Uterus (tissue), 4 donors: ENCODE measurements around the gene CPNE7. TPM values are rescaled to one million over a fixed set of nuclear protein-coding genes. Genes with fewer than 3 reads are reported as not detected.

Experiments used
- DNase-seq, 2 donors: peaks; one replicate each; pipeline ENCODE4 v3.0.0-alpha.2; 2019 to 2020
- H3K27ac ChIP-seq, 2 donors: fragments of 200-600 bp; sonication (generic); 1 replicate in 1 of 2; 2 replicates in 1 of 2; pipeline ENCODE4 v1.5.1; 2016 to 2018
- H3K27me3 ChIP-seq, 2 donors: fragments of 200-600 bp; sonication (generic); one replicate each; pipeline ENCODE4 v1.5.1; 2018 to 2019; ENCODE audit warnings: control low read depth in 1 of 2
- H3K36me3 ChIP-seq, 2 donors: fragments of 200-600 bp; sonication (generic); one replicate each; pipeline ENCODE4 v1.5.1; 2019; ENCODE audit warnings: control low read depth in 1 of 2
- H3K4me1 ChIP-seq, 2 donors: fragments of 200-600 bp; sonication (generic); one replicate each; pipeline ENCODE4 v1.5.1; 2018 to 2019; ENCODE audit warnings: control low read depth in 1 of 2
- H3K4me3 ChIP-seq, 2 donors: fragments of 200-600 bp; sonication (generic); 1 replicate in 1 of 2; 2 replicates in 1 of 2; pipeline ENCODE4 v1.5.1; 2018 to 2019; ENCODE audit warnings: mild to moderate bottlenecking in 1 of 2
- H3K9me3 ChIP-seq, 2 donors: fragments of 200-600 bp; sonication (generic); one replicate each; pipeline ENCODE4 v1.5.1; 2019; ENCODE audit warnings: control low read depth in 1 of 2
- CTCF ChIP-seq, 4 experiments: fragments of 200-600 bp in 2 of 4; fragments of 450-650 bp in 2 of 4; sonication (generic) in 2 of 4; IDR thresholded peaks; one replicate each; pipeline ENCODE4 v1.5.1; 2016 to 2019; ENCODE audit warnings: antibody characterized with exemption in 4 of 4, mild to moderate bottlenecking in 2 of 4, moderate library complexity in 1 of 4
- POLR2A ChIP-seq, 2 donors: fragments of 450-650 bp; IDR thresholded peaks; one replicate each; pipeline ENCODE4 v1.6.1; 2016; ENCODE audit warnings: antibody characterized with exemption in 2 of 2, mild to moderate bottlenecking in 1 of 2, moderate library complexity in 1 of 2
- intact Hi-C: fragments of 100-400 bp; cut with DNase I; formaldehyde crosslinking; loops from one replicate; pipeline ENCODE4 v1.15.1; 2023; ENCODE audit warnings: low total_unique reads
- total RNA-seq, 4 donors: library from RNA; depleted of rRNA in 3 of 4; stranded (reverse); fragments of >200 nt in 3 of 4; gene quantifications; one replicate each; pipeline versions ENCODE4 v1.1.0 to v1.2.4, GENCODE V29; 2014 to 2023
- donor health status: DM: yes; HTN: yes; CAD: no.

CPNE7 gene
- total RNA-seq, 4 donors from 2014 or later = 0.14 to 0.85 TPM; not detected in 2

GRCh38 chr16:89540557-89540956, 35.0 kb upstream of the CPNE7 start:
- intact Hi-C loops = no loop called here
- no peak for DNase-seq
- H3K4me1 ChIP-seq = no peaks in the 10 kb centered on the region
- H3K9me3 ChIP-seq = no peaks in the 10 kb centered on the region
- no peak for TF ChIP-seq POLR2A (IDR thresholded peaks at IDR 0.05)
- no peak for TF ChIP-seq CTCF (IDR thresholded peaks at IDR 0.05)
- H3K27me3 ChIP-seq = no peaks in the 10 kb centered on the region
- H3K27ac ChIP-seq = no peak overlapping the region
- H3K36me3 ChIP-seq = no peaks in the 10 kb centered on the region
- no peak overlapping the region for H3K4me3 ChIP-seq

DNA sequence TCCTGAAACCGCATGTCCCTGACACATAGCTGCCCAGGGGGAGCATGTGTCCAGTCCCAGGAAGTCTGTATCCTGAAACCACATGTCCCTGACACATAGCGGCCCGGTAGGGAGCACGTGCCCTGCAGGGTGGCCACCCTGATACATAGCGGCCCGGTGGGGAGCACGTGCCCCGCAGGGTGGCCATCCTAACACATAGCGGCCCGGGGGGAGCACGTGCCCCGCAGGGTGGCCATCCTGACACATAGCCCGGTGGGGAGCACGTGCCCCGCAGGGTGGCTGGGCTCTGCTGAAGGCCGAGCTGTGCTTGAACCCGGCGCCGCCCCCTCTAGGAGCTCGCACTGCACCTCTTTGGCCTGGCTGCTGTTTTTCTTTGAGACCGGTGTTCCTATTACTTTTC, 33.8 kb upstream of the CPNE7 start:
- Histone ChIP-seq H3K27ac (no peak overlapping the region), H3K36me3 (no peaks in the 10 kb centered on the region)

GRCh38 chr16:89544113-89544512, 31.4 kb upstream of the CPNE7 start:
- TF ChIP-seq POLR2A (IDR thresholded peaks at IDR 0.05) (no peak), CTCF (IDR thresholded peaks at IDR 0.05) (no peak)
- intact Hi-C loops = no loop called here
- no peaks in the 10 kb centered on the region for H3K9me3 ChIP-seq
- H3K4me1 ChIP-seq = no peaks in the 10 kb centered on the region
- no peak for DNase-seq
- no peak overlapping the region for H3K4me3 ChIP-seq
- H3K27me3 ChIP-seq = no peaks in the 10 kb centered on the region
- no peak overlapping the region for H3K27ac ChIP-seq
- H3K36me3 ChIP-seq = no peaks in the 10 kb centered on the region

More for the DNA sequence above, 33.8 kb upstream of the CPNE7 start:
- Histone ChIP-seq H3K9me3 (no peaks in the 10 kb centered on the region), H3K4me1 (no peaks in the 10 kb centered on the region), H3K4me3 (no peak overlapping the region), H3K27me3 (no peaks in the 10 kb centered on the region)
- intact Hi-C loops = no loop called here
- no peak for DNase-seq
- TF ChIP-seq POLR2A (IDR thresholded peaks at IDR 0.05) (no peak), CTCF (IDR thresholded peaks at IDR 0.05) (no peak)

- Histone ChIP-seq H3K27ac (no peak overlapping the region), H3K4me1 (no peaks in the 10 kb centered on the region), H3K36me3 (no peaks in the 10 kb centered on the region), H3K9me3 (no peaks in the 10 kb centered on the region), H3K4me3 (no peak overlapping the region), H3K27me3 (no peaks in the 10 kb centered on the region)
- intact Hi-C loops = no loop called here
- DNase-seq = no peak
- TF ChIP-seq POLR2A (IDR thresholded peaks at IDR 0.05) (no peak), CTCF (IDR thresholded peaks at IDR 0.05) (no peak)
Observed at GRCh38 chr16:89544713-89545043, 30.9 kb upstream of the CPNE7 start.

- Histone ChIP-seq H3K27ac (no peak overlapping the region), H3K36me3 (no peaks in the 10 kb centered on the region), H3K27me3 (no peaks in the 10 kb centered on the region), H3K4me1 (no peaks in the 10 kb centered on the region), H3K4me3 (no peak overlapping the region), H3K9me3 (no peaks in the 10 kb centered on the region)
- TF ChIP-seq CTCF (IDR thresholded peaks at IDR 0.05) (no peak), POLR2A (IDR thresholded peaks at IDR 0.05) (no peak)
- intact Hi-C loops = no loop called here
- DNase-seq = no peak
Observed at GRCh38 chr16:89545044-89545830, 30.3 kb upstream of the CPNE7 start.
